ENCODE data around the gene ADD1. TPM values are rescaled to one million over a fixed set of nuclear protein-coding genes. Genes with fewer than 3 reads are reported as not detected.
A peak's percentile ranks its signal among the peaks of the same experiment; 100 is the strongest.

The ADD1 gene
- total RNA-seq, 1 donor from 2014 or later = 147 TPM

DNA sequence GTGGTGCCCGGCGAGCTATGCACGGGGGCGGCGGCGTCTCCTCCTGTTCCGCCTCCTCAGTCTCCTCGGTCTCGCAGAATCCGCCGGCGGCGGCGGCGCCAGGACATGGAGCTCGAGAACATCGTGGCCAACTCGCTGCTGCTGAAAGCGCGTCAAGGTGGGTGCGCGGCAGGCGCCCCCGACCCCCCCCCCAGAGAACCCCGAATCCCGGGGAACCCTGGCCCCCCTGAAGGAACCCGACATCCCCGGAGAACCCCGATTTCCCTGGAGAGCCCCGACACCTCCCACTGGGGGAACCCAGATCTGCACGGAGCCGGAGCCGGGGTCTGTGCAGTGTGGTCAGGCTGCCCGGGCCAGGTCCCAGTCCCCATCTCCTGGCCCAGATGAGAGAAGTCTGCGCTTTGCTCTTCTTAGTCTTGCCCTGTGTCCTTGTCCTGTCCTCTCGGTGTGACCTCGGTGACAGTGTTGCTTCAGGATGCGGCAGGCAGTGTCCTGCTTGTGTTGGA lies 120.4 kb downstream of the ADD1 start:
- no peak for DNase-seq (ENCODE audit: low read depth in 2 of 2)

DNA sequence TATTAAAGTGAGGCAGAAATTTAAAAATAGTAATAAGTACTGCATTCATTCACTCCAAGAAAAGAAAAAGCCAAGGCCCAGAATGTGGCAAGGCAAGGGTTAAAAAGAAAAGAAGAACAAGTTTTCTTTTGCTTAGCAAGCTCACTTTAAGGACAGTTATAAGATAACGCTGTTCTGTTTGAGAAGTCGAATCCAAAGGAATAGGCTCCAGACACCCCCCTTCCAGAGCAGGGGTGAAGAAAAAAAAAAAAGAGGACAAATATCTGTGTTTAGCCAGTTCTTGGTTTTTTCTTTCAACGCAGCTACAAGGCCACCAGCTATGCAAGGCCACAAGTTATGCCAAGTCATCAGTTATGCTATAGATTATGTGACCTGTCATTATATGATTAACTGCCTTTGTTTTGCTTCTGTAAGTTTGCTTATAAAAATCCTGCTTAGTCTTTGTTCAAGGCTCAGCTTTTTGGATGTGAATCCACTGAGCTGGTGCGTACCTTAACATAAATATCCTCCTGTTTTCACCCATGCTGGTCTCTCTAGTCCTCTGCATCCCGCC lies 121.1 kb downstream of the ADD1 start:
- DNase-seq (ENCODE audit: low read depth in 2 of 2) = no peak

DNA sequence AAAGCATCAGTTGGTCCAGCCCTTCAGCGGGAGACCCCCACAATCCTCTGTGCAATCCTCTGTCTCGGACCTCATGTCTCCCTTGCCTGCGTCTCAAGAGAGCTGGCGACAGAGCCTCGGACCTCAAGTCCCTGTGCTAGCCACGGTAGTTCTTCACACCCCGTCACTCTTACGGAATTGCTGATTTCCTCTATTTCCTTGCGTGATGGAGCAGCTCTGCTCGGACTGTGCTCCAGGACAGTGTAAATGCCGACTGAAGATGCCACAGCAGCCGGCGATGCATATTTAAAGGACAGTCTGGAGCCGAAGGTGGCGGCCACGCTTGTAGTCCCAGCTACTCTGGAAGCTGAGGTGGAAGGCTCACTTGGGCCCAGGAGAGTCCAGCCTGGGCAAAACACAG lies 121.6 kb downstream of the ADD1 start:
- DNase-seq (ENCODE audit: low read depth in 2 of 2) = no peak

DNA sequence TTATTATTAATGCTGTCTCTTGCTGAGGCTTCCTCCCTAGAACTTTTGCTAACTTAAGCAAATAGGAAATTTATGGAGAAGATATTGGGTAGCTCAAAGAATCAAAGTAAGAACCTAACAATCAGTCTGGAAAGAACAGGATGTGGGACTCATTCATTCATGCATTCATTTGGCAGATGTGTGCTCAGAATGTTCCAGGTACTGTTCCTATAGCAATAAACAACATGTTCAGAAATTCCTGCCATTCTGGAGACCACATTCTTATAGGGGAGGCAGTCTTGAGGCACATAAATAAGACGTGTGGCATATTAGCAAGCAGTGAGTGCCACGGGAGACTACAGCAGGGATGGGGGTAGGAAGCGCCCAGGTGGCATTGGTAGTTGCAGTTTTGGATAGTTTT lies 124.7 kb downstream of the ADD1 start:
- DNase-seq (ENCODE audit: low read depth in 2 of 2) = peak in 1 of 2 donors; percentile 61

DNA sequence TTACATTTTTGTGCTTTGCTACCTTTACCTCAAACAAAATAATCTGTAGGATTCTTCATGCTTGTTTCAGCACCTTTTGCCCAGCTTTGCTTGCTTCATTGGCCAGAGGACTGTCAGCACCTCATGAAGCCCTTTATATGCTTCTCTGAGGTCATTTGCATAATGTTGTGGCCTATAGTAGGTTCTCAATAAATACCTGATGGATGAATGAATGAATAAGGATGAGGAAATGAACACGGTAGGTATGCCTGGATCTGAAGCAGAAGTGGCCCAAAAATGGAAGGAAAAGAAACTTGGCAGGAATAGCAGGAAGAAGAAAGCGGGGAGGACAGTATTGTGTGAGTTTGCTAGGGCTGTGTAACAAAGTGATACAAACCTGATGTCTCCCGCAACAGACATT lies 127.6 kb downstream of the ADD1 start:
- DNase-seq (ENCODE audit: low read depth in 2 of 2) = no peak

DNA sequence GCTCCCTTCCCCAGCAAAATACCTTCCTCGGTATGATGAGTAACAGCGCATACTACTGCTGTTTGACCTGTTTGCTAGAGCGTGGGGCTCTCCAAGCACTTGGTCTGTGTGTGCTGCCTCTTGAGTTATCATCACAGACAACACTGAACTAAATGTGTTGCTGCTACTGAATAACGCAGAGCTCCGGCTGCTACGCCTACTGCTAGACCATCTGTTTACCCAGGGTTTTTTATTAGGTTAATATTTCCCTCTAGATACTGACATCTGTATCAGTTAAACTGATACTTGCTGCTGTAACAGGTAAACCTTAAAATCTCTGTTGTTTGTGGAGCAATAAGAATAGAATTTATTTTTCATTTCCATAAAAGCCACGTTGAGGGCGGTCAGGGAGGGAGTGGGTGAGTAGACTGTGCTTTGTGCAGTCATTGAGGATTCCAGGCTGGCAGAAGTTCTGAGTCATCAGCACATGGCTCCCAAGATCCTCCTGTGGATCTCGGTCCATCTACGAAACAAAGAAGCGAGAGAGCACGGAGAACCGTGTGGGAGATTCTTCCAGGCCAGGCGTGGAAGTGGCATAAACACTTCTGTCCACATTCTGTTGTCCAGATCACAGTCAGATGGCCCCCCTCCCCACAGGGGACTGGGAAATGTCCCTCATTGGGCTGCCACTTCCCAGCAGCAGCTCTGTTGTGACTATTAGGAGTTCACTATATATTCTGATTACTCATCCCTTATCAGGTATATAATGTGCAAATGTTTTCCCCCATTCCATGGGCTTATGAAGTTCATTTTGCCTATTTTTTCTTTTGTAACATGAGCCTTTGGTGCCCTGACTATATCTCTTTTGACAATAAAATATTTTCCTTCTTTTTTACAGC lies 133.8 kb downstream of the ADD1 start:
- DNase-seq (ENCODE audit: low read depth in 2 of 2) = no peak

Other genes with a start within 250 kb of the ADD1 start
- gene TNIP2, start 87.5 kb upstream of the ADD1 start, total RNA-seq = 71.6 and 91.3 TPM in 2 replicates
- 12.5 and 16.9 TPM in 2 replicates for gene SH3BP2, start 50.8 kb upstream of the ADD1 start, total RNA-seq
- 15.2 and 17.6 TPM in 2 replicates for gene NOP14, start 119.6 kb downstream of the ADD1 start, total RNA-seq
- gene GRK4, start 119.7 kb downstream of the ADD1 start, total RNA-seq = 2.4 and 3.9 TPM in 2 replicates
- not detected in 2 replicates for gene HTT-AS, start 230.7 kb downstream of the ADD1 start, total RNA-seq
- 26.2 and 71.8 TPM in 2 replicates for gene HTT, start 230.8 kb downstream of the ADD1 start, total RNA-seq

Measured in dermis microvascular lymphatic vessel endothelial cell (primary cell).